HL-60 (cell line): ENCODE data around the gene DOCK1.

ENCODE experiments used
- DNase-seq, 2 experiments: peaks; one replicate each; pipeline ENCODE4 v3.0.0-alpha.2; 2010 to 2020; ENCODE audit warnings: low read depth in 1 of 2, low spot score in 1 of 2
- H3K27ac ChIP-seq: fragments of 250-450 bp; sonication (Bioruptor Pico); replicated peaks from 2 replicates; pipeline ENCODE4 v1.5.1; 2020; ENCODE audit warnings: mild to moderate bottlenecking, moderate library complexity
- H3K27me3 ChIP-seq: fragments of 250-450 bp; sonication (Bioruptor Pico); 2 replicates; pipeline ENCODE4 v1.5.1; 2021; ENCODE audit warnings: mild to moderate bottlenecking, moderate library complexity; ENCODE audit not compliant: insufficient read depth, poor library complexity, severe bottlenecking
- H3K4me3 ChIP-seq: replicated peaks from 2 replicates; pipeline ENCODE4 v1.5.1; 2011; ENCODE audit warnings: mild to moderate bottlenecking, control low read depth, low read length; ENCODE audit not compliant: insufficient read depth
- CTCF ChIP-seq: IDR thresholded peaks from one replicate; pipeline ENCODE4 v1.5.1; 2011; ENCODE audit warnings: low read length, control low read depth, inconsistent platforms; ENCODE audit not compliant: insufficient read depth
- GABPA ChIP-seq: IDR thresholded peaks from 2 replicates; pipeline ENCODE4 v1.6.1; 2012; ENCODE audit warnings: low read depth
- POLR2AphosphoS5 ChIP-seq: IDR thresholded peaks from 2 replicates; pipeline ENCODE4 v1.6.1; 2012; ENCODE audit warnings: low read depth
- SPI1 ChIP-seq: IDR thresholded peaks from 2 replicates; pipeline ENCODE4 v1.6.1; 2012; ENCODE audit warnings: low read depth, mild to moderate bottlenecking, borderline replicate concordance
- TF ChIP-seq, protein P1 (sequence below): IDR thresholded peaks from 2 replicates; pipeline ENCODE4 v1.6.1; 2012; ENCODE audit warnings: low read depth; ENCODE audit not compliant: insufficient replicate concordance

DOCK1 gene

GRCh38 chr10:127392351-127393235 is 487.4 kb downstream of the DOCK1 start:
- no peak for DNase-seq

GRCh38 chr10:127398140-127398970 is 493.1 kb downstream of the DOCK1 start:
- Histone ChIP-seq H3K27me3 (no peaks in the 10 kb centered on the region), H3K27ac (no peak overlapping the region), H3K4me3 (no peak overlapping the region)
- no peak for DNase-seq
- no peak for TF ChIP-seq SPI1
- no peak for TF ChIP-seq CTCF
- no peak for TF ChIP-seq POLR2AphosphoS5
- TF ChIP-seq, protein P1, sequence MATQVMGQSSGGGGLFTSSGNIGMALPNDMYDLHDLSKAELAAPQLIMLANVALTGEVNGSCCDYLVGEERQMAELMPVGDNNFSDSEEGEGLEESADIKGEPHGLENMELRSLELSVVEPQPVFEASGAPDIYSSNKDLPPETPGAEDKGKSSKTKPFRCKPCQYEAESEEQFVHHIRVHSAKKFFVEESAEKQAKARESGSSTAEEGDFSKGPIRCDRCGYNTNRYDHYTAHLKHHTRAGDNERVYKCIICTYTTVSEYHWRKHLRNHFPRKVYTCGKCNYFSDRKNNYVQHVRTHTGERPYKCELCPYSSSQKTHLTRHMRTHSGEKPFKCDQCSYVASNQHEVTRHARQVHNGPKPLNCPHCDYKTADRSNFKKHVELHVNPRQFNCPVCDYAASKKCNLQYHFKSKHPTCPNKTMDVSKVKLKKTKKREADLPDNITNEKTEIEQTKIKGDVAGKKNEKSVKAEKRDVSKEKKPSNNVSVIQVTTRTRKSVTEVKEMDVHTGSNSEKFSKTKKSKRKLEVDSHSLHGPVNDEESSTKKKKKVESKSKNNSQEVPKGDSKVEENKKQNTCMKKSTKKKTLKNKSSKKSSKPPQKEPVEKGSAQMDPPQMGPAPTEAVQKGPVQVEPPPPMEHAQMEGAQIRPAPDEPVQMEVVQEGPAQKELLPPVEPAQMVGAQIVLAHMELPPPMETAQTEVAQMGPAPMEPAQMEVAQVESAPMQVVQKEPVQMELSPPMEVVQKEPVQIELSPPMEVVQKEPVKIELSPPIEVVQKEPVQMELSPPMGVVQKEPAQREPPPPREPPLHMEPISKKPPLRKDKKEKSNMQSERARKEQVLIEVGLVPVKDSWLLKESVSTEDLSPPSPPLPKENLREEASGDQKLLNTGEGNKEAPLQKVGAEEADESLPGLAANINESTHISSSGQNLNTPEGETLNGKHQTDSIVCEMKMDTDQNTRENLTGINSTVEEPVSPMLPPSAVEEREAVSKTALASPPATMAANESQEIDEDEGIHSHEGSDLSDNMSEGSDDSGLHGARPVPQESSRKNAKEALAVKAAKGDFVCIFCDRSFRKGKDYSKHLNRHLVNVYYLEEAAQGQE: no peak
- no peak for TF ChIP-seq GABPA

More at GRCh38 chr10:127392351-127393235, 487.4 kb downstream of the DOCK1 start:
- Histone ChIP-seq H3K27me3 (no peaks in the 10 kb centered on the region), H3K27ac (no peak overlapping the region), H3K4me3 (no peak overlapping the region)
- no peak for TF ChIP-seq SPI1
- no peak for TF ChIP-seq POLR2AphosphoS5
- TF ChIP-seq CTCF: no peak
- TF ChIP-seq GABPA: no peak
- TF ChIP-seq, protein P1: no peak

DNA sequence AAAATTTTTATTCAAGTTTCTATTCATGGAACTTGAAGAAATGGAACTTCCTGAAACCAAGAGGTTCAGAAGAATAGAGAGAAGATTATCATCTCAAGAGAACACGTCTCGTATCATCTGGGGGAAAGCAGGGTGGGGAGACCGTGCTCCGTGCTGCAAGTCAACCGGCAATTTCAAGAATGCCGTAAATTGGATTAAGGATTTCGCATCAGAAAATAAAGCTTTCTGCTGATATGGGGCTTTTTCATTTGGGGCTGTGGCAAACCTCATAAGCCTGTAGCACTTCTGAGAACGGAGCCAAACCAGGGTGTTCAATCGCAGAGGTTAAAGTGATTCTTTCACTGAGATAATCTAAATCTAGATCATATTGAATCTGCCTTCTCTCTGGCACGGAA is 493.7 kb downstream of the DOCK1 start:
- TF ChIP-seq SPI1 (no peak), POLR2AphosphoS5 (no peak), CTCF (no peak), GABPA (no peak)
- TF ChIP-seq, protein P1: no peak
- Histone ChIP-seq H3K27me3 (no peaks in the 10 kb centered on the region), H3K4me3 (no peak overlapping the region), H3K27ac (no peak overlapping the region)
- no peak for DNase-seq
